Esophagus muscularis mucosa (tissue), 3 donors: ENCODE results near the gene LALBA.
A peak's percentile ranks its signal among the peaks of the same experiment; 100 is the strongest.

ENCODE experiments used
- POLR2AphosphoS5 ChIP-seq, 2 donors: sonication (generic); formaldehyde crosslinking; IDR thresholded peaks; one replicate each; pipeline ENCODE4 v1.6.1; 2017; ENCODE audit warnings: antibody characterized with exemption in 2 of 2
- TF ChIP-seq, protein P1 (sequence below), 3 experiments: fragments of 200-600 bp in 2 of 3; fragments of 450-650 bp in 1 of 3; sonication (generic) in 2 of 3; IDR thresholded peaks; one replicate each; pipeline ENCODE4 v1.5.1; 2017 to 2019; ENCODE audit warnings: antibody characterized with exemption in 3 of 3, mild to moderate bottlenecking in 2 of 3, moderate library complexity in 1 of 3

DNA sequence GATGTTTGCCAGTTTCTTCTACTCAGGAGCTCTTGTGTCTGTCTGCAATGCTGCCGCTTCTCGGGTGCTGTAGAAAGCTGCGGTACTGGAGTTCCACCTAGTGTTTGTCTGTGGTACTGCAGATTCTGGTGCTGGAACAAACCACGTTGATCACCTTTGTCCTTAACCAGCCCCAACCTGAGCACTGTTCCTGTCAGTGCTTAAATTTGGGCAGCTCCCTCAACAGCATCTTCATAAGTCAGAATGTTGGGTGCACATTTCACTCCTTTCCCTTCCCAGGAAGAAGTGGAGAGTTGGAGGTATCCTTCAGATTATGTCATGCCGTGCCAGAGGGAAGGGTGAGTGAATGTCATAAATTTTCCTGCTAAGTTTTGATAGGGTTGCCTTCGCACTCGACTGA, 48.7 kb upstream of the LALBA start:
- TF ChIP-seq, protein P1, sequence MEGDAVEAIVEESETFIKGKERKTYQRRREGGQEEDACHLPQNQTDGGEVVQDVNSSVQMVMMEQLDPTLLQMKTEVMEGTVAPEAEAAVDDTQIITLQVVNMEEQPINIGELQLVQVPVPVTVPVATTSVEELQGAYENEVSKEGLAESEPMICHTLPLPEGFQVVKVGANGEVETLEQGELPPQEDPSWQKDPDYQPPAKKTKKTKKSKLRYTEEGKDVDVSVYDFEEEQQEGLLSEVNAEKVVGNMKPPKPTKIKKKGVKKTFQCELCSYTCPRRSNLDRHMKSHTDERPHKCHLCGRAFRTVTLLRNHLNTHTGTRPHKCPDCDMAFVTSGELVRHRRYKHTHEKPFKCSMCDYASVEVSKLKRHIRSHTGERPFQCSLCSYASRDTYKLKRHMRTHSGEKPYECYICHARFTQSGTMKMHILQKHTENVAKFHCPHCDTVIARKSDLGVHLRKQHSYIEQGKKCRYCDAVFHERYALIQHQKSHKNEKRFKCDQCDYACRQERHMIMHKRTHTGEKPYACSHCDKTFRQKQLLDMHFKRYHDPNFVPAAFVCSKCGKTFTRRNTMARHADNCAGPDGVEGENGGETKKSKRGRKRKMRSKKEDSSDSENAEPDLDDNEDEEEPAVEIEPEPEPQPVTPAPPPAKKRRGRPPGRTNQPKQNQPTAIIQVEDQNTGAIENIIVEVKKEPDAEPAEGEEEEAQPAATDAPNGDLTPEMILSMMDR (IDR thresholded peaks at IDR 0.05): peak; percentile 85 to 97 (median 95)
- TF ChIP-seq POLR2AphosphoS5 (IDR thresholded peaks at IDR 0.05): no peak
